Astrocyte of the cerebellum (primary cell): Measurements from ENCODE around the gene LTBP3.

Experiments used
- DNase-seq: peaks from one replicate; pipeline ENCODE4 v3.0.0-alpha.2; 2011; ENCODE audit warnings: low read depth
- H3K4me3 ChIP-seq: 2 replicates; pipeline ENCODE4 v1.5.1; 2011; ENCODE audit warnings: mild to moderate bottlenecking, low read depth, low read length, moderate library complexity
- CTCF ChIP-seq: IDR thresholded peaks from 2 replicates; pipeline ENCODE4 v1.5.1; 2012; ENCODE audit warnings: low read length, low read depth, moderate library complexity, mild to moderate bottlenecking; ENCODE audit errors: missing control alignments
- in situ Hi-C: cut with HindIII; loops from 2 replicates; pipeline ENCODE4 v1.10.0; 2017; ENCODE audit warnings: low sequenced_read_pairs

The LTBP3 gene

GRCh38 chr11:65540290-65541092, 17.7 kb downstream of the LTBP3 start:
- peak; percentile 68 for TF ChIP-seq CTCF
- in situ Hi-C loops, result no loop called here
- DNase-seq, result no peak
- H3K4me3 ChIP-seq, result peak overlapping the region; percentile 15

GRCh38 chr11:65539744-65540289, 18.3 kb downstream of the LTBP3 start:
- in situ Hi-C loops, result no loop called here
- no peak for TF ChIP-seq CTCF
- no peak for DNase-seq
- H3K4me3 ChIP-seq, result no peak overlapping the region

- no peak for TF ChIP-seq CTCF
- no peak overlapping the region for H3K4me3 ChIP-seq
Observed at GRCh38 chr11:65538915-65539743, 19.0 kb downstream of the LTBP3 start.

GRCh38 chr11:65538232-65538914, 19.8 kb downstream of the LTBP3 start:
- DNase-seq, result no peak
- in situ Hi-C loops, result no loop called here
- H3K4me3 ChIP-seq, result no peak overlapping the region
- TF ChIP-seq CTCF, result no peak

More at GRCh38 chr11:65538915-65539743, 19.0 kb downstream of the LTBP3 start:
- DNase-seq, result no peak
- in situ Hi-C loops, result no loop called here

- no peak overlapping the region for H3K4me3 ChIP-seq
- in situ Hi-C loops, result no loop called here
- DNase-seq, result no peak
- no peak for TF ChIP-seq CTCF
Observed at GRCh38 chr11:65537620-65538231, 20.4 kb downstream of the LTBP3 start.

- no peak overlapping the region for H3K4me3 ChIP-seq
- DNase-seq, result no peak
- in situ Hi-C loops, result no loop called here
- TF ChIP-seq CTCF, result no peak
Observed at GRCh38 chr11:65537296-65537597, 20.9 kb downstream of the LTBP3 start.
